22Rv1 (cell line): ENCODE results near the gene NKAPL.

ENCODE experiments used
- ZFX ChIP-seq: fragments of 450-650 bp; IDR thresholded peaks from 2 replicates; pipeline ENCODE4 v1.6.1; 2017; ENCODE audit warnings: antibody characterized with exemption, borderline replicate concordance
- TF ChIP-seq, protein P1 (sequence below): fragments of 450-650 bp; IDR thresholded peaks from 2 replicates; pipeline ENCODE4 v1.5.1; 2017; ENCODE audit warnings: mild to moderate bottlenecking

DNA sequence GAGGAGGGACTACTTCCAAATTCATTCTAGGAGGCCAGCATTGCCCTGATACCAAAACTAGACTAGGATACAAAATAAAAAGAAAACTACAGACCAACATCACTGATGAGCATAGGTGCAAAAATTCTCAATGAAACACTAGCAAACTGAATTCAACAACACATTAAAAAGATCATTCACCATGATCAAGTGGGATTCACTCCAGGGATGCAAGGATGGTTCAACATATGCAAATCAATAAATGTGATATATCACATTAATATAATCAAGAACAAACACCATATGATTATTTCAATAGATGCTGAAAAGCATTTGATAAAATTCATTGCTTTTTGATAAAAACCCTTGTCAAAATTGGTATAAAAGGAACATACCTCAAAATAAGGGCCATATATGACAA, 32.5 kb downstream of the NKAPL start:
- TF ChIP-seq, protein P1, sequence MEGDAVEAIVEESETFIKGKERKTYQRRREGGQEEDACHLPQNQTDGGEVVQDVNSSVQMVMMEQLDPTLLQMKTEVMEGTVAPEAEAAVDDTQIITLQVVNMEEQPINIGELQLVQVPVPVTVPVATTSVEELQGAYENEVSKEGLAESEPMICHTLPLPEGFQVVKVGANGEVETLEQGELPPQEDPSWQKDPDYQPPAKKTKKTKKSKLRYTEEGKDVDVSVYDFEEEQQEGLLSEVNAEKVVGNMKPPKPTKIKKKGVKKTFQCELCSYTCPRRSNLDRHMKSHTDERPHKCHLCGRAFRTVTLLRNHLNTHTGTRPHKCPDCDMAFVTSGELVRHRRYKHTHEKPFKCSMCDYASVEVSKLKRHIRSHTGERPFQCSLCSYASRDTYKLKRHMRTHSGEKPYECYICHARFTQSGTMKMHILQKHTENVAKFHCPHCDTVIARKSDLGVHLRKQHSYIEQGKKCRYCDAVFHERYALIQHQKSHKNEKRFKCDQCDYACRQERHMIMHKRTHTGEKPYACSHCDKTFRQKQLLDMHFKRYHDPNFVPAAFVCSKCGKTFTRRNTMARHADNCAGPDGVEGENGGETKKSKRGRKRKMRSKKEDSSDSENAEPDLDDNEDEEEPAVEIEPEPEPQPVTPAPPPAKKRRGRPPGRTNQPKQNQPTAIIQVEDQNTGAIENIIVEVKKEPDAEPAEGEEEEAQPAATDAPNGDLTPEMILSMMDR: no peak
- TF ChIP-seq ZFX: no peak
